Limb (tissue), 2 donors: ENCODE measurements around the gene ZSCAN29.

Source experiments
- DNase-seq, 2 donors: peaks; one replicate each; pipeline ENCODE4 v3.0.0-alpha.2; 2016; ENCODE audit errors: extremely low spot score in 2 of 2

The ZSCAN29 gene

DNA sequence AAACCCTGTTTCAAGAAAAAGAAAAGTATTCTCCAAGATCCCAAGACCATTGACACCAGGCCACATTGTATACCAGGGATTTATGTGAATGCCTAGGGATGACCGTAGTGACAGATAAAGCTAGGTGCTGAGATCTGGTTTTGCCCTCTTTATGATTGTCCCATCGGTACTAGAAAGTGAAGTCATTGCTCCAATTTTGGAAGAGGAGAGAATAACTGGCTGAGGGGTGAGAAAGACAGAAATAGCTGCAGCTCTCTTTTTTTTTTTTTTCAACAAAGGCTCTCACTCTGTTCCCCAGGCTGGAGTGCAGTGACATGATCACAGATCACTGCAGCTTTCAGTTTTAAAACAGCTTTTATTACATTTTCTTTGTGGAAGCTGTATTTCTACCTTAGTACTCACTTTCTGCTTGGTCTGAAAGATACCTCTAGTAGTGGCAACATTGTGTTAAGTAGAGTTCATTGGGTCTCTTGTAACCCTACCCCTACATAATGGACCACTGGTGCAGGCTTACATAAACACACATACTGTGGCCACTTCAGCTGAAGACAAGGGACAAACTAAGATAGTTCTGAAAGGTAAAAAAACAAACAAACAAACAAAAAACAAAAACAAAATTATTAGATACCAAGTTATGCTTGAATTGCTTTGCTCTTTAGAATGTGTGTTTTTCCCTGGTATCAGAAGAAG lies 18.0 kb downstream of the ZSCAN29 start:
- no peak for DNase-seq

DNA sequence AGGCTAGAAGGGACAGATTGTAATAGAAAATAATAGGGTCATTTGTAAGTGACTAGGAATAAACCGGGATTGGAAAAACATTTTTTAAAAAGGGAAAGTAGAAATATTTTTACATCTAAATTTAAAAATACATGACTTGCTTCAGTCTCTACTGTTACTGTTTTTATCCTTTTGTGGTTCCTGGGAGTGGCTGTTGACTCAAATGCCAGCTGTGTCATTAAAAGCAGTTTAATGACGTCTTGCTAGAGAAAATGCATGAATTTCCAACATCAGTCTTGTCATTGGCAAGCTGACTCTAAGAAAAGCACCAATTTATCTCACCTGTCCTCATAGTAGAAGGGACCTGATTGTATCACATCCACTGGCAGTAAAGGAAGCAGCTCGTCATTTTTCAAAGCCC lies 23.7 kb downstream of the ZSCAN29 start:
- no peak for DNase-seq

DNA sequence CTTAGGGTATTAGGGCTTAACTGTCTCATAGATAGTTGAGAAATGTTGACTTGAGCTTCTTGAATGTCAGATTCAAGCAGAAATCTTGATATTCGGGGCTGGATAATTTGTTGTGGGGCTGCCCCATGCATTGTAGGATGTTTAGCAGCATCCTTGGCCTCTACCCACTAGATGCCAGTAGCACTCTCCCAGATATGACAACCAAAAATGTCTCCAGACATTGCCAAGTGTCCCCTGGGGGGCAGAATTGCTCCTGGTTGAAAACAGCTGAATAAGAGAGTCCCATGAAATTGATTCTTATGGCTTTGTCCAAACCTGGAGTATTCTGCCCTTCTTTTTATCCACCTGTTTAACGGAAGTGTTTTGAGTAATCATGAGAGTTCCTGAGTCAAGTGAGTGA lies 24.5 kb downstream of the ZSCAN29 start:
- DNase-seq, result no peak

DNA sequence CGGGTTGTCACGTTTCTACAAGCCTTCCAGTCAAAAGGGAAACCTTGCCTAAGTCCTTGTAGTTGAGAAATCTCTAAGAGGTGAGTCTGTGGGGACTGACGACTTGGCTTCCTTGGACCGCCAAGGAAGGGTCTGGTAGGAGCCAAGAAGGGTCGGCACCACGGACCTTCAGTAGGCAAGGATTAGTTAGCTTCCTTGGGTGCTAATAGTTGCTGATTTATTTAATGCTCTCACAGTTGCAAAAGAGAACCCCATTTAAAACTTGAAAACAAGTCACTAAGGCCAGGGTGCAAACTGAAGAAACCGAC lies 40.1 kb downstream of the ZSCAN29 start:
- no peak for DNase-seq

DNA sequence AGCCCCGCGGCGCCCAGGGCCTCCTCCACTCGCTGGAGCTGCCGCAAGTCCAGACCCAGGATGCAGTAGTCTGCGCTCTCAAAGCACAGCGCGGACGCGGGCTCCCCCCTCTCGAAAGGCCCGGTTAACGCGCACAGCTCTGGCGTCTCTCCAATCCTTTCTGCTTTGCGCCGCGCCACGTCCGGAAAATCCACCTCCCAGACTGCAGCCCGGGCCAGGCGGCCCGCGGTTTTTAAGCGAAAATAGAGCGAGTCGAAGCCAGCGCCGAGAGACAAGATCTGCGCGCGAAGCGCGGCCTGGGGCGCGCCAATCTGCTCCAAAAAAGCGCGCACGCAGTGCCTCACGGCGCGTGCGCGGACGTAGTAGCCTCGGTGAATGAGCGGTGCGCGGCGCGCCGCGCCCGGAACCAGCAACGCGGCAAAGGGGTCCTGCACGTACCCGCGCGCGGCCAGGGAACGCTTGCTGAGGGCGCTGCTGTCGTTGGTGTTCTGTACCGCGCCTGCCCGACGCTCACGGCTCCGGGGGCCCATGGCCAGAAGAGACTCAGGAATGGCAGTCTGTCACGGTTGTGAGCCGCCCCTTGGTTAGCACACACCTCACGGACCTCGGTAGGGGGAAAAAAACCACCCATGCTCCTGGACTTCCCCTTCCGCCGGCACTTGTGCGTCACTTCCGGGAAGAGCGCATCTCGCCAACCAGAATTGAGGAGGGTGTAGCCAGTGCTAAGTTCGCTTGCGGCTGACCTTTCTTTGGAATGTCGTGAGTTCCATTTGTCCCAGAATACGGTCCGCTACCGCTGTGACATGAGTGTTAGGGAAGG lies 40.7 kb downstream of the ZSCAN29 start, which contains the start of gene LCMT2:
TSS of gene LCMT2 (minus strand) at position 614 of the 820 bp plus-strand sequence. CDS start at position 530, 84 bp downstream.
- DNase-seq, result peak; percentile 95 to 96

DNA sequence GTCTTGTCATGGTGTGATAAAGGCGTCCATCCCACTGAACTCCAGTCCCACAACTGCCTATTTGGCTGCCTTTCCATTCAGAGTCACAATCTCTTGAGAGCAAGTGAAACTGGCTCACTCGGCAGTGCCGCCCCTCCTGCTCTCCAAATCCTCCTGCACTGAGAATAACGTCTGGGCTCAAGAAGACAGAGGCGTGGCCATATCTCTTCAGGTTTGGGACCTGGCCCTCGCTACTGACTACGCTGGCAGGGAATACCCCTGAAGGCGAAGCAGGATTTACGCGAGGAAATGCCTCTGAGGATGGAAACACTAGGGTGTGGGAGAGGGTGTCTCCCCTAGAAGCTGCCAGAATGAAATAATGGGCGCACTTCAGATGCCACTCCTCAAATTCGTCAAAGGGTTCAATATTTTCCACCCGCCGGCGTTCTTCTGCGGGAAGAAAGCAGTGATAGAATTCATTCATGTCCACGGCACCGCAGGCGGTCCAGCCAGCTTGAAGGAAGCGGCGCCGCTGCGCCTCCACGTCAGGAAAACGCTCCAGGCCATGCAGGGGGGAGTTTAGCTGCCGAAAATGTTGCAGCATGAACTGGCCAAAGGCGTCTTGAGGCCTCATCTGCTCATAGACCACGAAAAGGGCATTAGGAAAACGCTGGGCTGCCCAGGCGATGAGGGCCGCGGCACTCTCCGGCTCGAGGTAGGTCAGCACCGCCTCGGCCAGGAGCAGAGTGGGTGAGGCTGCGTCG lies 41.5 kb downstream of the ZSCAN29 start:
- DNase-seq, result peak in 1 of 2 donors; percentile 3

DNA sequence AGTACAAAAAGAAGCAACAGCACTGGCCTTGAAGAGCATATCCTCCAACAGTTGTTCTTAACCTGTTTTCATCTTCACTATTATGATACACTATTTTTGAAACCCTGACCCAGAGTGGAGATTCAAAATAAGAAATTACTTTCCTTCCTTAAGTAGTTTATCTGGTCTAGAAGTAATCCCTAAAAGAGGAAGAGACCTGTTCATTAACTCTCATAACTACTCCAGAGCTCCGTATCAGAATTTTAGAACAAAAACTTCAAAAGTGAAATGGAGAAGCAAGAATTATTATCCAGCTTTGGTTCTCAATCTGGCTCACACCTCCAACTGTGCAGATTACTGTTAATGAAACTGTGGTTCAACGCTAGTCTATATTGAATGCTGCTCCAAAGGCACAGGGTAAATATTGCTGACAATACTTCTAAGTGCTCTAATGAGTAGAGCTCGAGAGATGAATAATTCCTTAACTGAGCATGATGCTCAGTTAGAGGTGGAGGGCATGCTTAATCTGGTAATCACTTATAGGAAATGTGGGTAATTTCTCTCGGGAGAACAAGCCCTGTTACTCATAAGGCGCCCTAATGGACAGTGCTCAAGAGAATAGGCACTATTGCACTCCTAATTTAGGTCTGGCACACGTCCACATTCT lies 45.7 kb downstream of the ZSCAN29 start:
- DNase-seq, result no peak

DNA sequence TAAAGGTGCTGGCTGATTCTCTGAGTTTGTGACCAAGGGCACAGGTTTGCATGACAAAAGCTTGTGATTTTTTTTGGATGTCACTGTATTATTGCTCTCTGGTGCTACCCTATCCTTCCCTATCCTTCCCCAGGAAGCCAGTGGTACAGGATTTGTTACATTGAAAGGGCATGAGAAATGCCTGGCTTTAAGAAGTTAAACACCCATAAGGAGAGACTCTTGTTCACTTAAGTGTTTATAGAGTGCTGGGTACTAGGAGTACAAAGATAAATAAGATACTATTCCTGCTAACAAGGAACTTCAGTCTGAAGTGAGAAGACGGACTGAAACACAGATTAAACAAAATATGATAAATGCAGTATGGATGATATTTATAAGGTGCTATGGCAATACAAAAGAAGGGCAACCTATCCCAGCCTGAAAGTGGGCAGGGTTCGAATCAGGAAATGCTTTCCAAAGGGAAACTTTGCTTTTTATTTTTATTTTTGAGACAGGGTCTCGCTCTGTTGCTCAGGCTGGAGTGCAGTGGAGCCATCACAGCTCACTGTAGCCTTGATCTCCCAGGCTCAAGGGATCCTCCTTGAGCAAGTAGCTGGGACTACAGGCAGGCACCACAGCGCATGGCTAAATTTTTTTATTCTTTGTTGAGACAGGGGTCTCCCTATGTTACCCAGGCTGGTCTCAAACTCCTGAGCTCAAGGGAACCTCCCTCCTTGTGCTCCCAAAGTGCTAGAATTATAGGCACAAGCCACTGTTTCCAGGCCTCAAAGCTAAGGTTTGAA lies 51.7 kb downstream of the ZSCAN29 start:
- no peak for DNase-seq

DNA sequence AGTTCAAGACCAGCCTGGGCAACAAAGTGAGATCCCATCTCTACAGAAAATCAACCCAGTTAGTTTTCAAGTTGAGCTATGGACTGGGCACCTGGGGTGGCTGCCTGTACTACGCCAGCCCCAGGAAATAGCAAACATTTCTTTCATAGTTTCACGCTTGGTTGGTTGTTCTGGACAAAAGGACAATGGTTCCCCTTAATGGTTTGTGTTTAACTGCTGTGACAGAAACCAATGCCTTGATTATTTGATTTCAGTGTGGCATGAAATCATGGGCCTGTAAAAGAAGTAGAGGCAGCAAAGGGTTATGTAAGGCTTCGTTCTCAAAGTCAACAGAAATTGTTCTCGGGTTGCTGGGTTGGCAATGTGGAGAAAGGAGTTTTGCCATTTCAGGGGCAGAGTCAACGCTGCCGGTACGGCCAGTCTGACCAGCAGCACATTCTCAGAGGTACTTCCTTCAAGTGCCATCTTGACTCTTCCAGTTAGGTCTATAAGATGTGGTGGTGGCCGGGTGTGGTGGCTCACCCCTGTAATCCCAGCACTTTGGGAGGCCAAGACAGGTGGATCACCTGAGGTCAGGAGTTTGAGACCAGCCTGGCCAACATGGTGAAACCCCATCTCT lies 53.2 kb downstream of the ZSCAN29 start:
- no peak for DNase-seq

DNA sequence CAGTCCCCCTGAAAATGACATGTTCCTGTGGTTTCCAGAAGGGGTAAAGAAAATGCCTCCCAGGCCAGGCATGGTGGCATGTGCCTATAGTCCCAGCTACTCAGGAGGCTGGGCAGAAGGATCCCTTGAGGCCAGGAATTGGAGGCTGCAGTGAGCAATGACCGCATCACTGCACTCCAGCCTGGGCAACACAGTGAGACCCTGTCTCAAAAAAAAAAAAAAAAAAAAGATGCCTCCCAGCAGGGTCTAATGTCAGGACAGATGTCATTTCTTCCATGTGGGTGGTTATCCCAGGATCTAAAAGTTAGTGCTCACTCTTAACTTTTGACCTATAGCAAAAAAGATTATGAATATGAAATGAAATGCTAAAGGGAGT lies 53.9 kb downstream of the ZSCAN29 start:
- DNase-seq, result no peak

DNA sequence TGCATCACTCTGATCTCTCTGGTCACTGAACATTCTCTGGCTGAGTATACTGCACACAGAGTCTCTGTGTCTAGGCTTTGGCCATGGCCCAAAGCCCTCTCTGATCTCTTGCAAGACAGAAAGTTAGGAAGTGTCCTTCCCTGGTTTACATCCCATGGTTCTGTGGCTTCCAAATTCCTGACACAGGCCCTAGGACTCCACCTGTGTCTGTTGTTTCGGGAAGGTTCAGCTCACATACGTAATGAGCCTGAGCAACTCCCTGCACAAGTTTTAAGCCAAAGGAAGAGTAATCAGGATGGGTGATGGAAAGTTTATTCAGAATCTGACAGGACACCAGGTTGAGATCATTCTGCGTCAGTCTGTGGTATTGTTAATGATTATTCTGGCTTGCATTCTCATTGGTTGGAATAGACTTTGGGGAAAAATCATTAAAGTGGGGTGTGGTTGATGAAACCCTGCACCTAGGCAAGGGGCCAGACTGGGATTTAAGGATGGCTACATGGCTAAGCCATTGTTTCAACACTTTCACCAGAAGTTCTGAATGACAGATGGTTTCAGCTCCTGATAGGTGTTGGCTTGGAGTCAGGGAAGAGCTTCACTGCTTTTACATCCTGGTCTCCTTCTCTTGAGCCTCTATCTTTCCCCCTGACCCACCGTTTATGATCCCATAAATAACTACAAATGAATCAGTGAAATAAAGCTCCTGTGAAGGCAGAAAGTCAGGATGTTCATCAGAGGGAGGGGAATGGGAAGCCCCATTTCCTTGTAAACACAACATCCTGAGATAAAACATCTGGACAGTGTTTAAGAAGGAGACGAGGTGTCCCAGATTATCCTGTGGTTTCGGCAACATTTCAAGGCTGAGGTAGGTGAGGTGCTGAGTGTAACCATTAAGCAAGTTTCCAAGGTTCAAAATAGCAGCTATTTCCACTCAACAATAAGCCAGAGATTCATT lies 54.5 kb downstream of the ZSCAN29 start:
- no peak for DNase-seq

DNA sequence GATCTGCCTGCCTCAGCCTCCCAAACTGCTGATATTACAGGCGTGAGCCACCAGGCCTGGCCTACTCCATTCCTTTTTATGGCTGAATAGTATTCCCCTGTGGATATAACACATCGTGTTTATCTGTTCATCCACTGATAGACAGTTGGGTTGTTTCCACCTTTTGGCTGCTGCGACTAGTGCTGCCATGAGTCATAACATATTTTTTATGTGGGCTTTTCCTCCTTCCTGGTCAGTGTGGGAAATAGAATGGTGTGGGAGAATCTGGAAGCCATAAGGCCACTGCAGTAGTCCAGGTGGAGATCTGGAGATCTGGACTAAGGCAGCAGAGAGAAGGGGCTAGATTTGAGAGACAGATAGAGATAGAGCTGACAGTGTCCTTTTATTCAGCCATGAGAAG lies 56.7 kb downstream of the ZSCAN29 start:
- no peak for DNase-seq

DNA sequence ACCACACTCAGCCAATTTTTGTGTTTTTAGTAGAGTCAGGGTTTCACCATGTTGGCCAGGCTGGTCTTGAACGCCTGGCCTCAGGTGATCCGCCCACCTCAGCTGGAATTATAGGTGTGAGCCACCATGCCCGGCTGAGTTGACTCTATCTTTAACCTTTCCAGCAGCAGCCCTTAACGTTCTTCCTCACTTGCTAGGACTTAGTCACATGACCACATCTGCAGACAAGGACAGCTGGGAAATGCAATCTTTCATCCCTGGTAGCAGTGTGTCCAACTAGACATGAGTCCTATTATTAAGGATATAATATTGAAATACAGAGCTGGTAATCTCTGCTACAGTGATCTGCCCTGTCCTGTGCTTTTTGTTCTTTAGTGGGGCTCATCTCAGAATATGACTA lies 58.5 kb downstream of the ZSCAN29 start:
- DNase-seq, result no peak
